Sigmoid colon (tissue), 4 donors: Measurements from ENCODE around the gene KIF5C.

ENCODE experiments used
- EP300 ChIP-seq, 4 donors: sonication (generic); formaldehyde crosslinking; IDR thresholded peaks; one replicate each; pipeline ENCODE4 v1.6.1; 2017; ENCODE audit warnings: antibody characterized with exemption in 4 of 4
- POLR2A ChIP-seq, 2 donors: fragments of 450-650 bp; IDR thresholded peaks; one replicate each; pipeline ENCODE4 v1.6.1; 2016; ENCODE audit warnings: antibody characterized with exemption in 2 of 2, mild to moderate bottlenecking in 2 of 2, moderate library complexity in 2 of 2
- POLR2AphosphoS5 ChIP-seq, 4 donors: sonication (generic); formaldehyde crosslinking; IDR thresholded peaks; one replicate each; pipeline ENCODE4 v1.6.1; 2017; ENCODE audit warnings: antibody characterized with exemption in 4 of 4
- TF ChIP-seq, protein P1 (sequence below), 4 experiments: fragments of 450-650 bp in 3 of 4; fragments of 200-600 bp in 1 of 4; IDR thresholded peaks; one replicate each; pipeline ENCODE4 v1.5.1; 2016 to 2019; ENCODE audit warnings: antibody characterized with exemption in 4 of 4, mild to moderate bottlenecking in 3 of 4, moderate library complexity in 2 of 4

DNA sequence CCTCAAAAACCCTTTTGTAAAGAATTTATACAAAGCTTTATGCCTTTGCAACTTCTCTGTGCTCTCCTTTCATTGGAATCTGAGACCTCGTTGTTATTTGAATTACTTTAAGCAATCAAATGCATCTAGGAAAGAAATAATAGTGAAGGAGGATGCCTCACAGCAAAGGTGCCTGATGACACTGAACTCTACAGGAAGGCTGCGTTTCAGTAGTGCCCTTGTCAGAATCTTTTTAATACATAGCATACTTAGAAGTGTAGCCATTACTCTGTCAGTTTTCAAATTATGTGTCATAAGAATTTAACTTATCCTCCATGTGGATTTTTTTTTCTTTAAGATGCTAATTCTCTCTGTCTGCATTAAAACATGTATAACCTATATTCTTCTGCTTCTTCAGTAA is 153.9 kb downstream of the KIF5C start:
- TF ChIP-seq POLR2AphosphoS5 (IDR thresholded peaks at IDR 0.05) (no peak), POLR2A (IDR thresholded peaks at IDR 0.05) (no peak), EP300 (IDR thresholded peaks at IDR 0.05) (no peak)
- TF ChIP-seq, protein P1, sequence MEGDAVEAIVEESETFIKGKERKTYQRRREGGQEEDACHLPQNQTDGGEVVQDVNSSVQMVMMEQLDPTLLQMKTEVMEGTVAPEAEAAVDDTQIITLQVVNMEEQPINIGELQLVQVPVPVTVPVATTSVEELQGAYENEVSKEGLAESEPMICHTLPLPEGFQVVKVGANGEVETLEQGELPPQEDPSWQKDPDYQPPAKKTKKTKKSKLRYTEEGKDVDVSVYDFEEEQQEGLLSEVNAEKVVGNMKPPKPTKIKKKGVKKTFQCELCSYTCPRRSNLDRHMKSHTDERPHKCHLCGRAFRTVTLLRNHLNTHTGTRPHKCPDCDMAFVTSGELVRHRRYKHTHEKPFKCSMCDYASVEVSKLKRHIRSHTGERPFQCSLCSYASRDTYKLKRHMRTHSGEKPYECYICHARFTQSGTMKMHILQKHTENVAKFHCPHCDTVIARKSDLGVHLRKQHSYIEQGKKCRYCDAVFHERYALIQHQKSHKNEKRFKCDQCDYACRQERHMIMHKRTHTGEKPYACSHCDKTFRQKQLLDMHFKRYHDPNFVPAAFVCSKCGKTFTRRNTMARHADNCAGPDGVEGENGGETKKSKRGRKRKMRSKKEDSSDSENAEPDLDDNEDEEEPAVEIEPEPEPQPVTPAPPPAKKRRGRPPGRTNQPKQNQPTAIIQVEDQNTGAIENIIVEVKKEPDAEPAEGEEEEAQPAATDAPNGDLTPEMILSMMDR (IDR thresholded peaks at IDR 0.05), result no peak
